ENCODE results near the gene CORO2B. TPM values are rescaled to one million over a fixed set of nuclear protein-coding genes. Genes with fewer than 3 reads are reported as not detected.

Gene CORO2B
- total RNA-seq, 1 experiment from 2014 or later, result 20.3 TPM

GRCh38 chr15:68589783-68590710 lies 11.3 kb downstream of the CORO2B start:
- DNase-seq (ENCODE audit: low read depth), result no peak

- no peak for DNase-seq (ENCODE audit: low read depth)
Observed at GRCh38 chr15:68590721-68591389, 12.1 kb downstream of the CORO2B start.

GRCh38 chr15:68592054-68592453 lies 13.3 kb downstream of the CORO2B start:
- peak; percentile 37 for DNase-seq (ENCODE audit: low read depth)

- DNase-seq (ENCODE audit: low read depth), result peak; percentile 21
Observed at GRCh38 chr15:68592544-68592943, 13.8 kb downstream of the CORO2B start.

- no peak for DNase-seq (ENCODE audit: low read depth)
Observed at GRCh38 chr15:68593341-68593740, 14.5 kb downstream of the CORO2B start.

GRCh38 chr15:68593828-68594532 lies 15.2 kb downstream of the CORO2B start:
- DNase-seq (ENCODE audit: low read depth), result no peak

GRCh38 chr15:68594533-68595259 lies 15.9 kb downstream of the CORO2B start:
- DNase-seq (ENCODE audit: low read depth), result no peak

- no peak for DNase-seq (ENCODE audit: low read depth)
Observed at GRCh38 chr15:68595260-68595564, 16.4 kb downstream of the CORO2B start.

GRCh38 chr15:68595761-68596160 lies 17.0 kb downstream of the CORO2B start:
- no peak for DNase-seq (ENCODE audit: low read depth)

GRCh38 chr15:68596691-68597090 lies 17.9 kb downstream of the CORO2B start:
- DNase-seq (ENCODE audit: low read depth), result no peak

GRCh38 chr15:68597581-68597980 lies 18.8 kb downstream of the CORO2B start:
- no peak for DNase-seq (ENCODE audit: low read depth)

- no peak for DNase-seq (ENCODE audit: low read depth)
Observed at GRCh38 chr15:68598171-68599152, 19.7 kb downstream of the CORO2B start.

GRCh38 chr15:68599153-68599545 lies 20.4 kb downstream of the CORO2B start:
- DNase-seq (ENCODE audit: low read depth), result no peak

GRCh38 chr15:68599560-68600071 lies 20.8 kb downstream of the CORO2B start:
- DNase-seq (ENCODE audit: low read depth), result peak; percentile 71

GRCh38 chr15:68601206-68602197 lies 22.7 kb downstream of the CORO2B start:
- no peak for DNase-seq (ENCODE audit: low read depth)

- no peak for DNase-seq (ENCODE audit: low read depth)
Observed at GRCh38 chr15:68602459-68603215, 23.8 kb downstream of the CORO2B start.

- DNase-seq (ENCODE audit: low read depth), result no peak
Observed at GRCh38 chr15:68603216-68603595, 24.4 kb downstream of the CORO2B start.

- no peak for DNase-seq (ENCODE audit: low read depth)
Observed at GRCh38 chr15:68603951-68604350, 25.2 kb downstream of the CORO2B start.
